MCF 10A (cell line): Measurements from ENCODE around the gene C11orf58. TPM values are rescaled to one million over a fixed set of nuclear protein-coding genes. Genes with fewer than 3 reads are reported as not detected.

Experiments used
- BruUV-seq: library from RNA; stranded (reverse); fragments of 400-500 nt; replicated peaks from 2 replicates; lab custom pipeline; 2021; lab: Mats Ljungman, UMichigan
- CTCF ChIA-PET: fragments of 300-600 bp; sonication (Branson Sonifier 250); formaldehyde crosslinking; extraction: SDS; loops from one replicate; lab custom pipeline; 2021; ENCODE audit warnings: antibody characterized with exemption, inconsistent platforms; lab: Yijun Ruan, JAX
- POLR2A ChIA-PET: fragments of 300-600, 350-650 bp; sonication (Branson Sonifier 250); formaldehyde crosslinking; extraction: SDS; loops from one replicate; lab custom pipeline; 2020; ENCODE audit warnings: antibody characterized with exemption, inconsistent platforms; lab: Yijun Ruan, JAX
- DNase-seq: peaks from one replicate; pipeline ENCODE4 v3.0.0-alpha.2; 2018; ENCODE audit not compliant: unreplicated experiment
- H3K27ac Mint-ChIP-seq: one replicate; pipeline ENCODE4 v1.8.0; 2022; ENCODE audit warnings: mild to moderate bottlenecking, low read depth, mixed read lengths; ENCODE audit not compliant: unreplicated experiment
- H3K27me3 Mint-ChIP-seq: one replicate; pipeline ENCODE4 v1.8.0; 2022; ENCODE audit warnings: mixed read lengths; ENCODE audit not compliant: insufficient read depth, unreplicated experiment
- H3K36me3 Mint-ChIP-seq: one replicate; pipeline ENCODE4 v1.8.0; 2022; ENCODE audit warnings: mild to moderate bottlenecking, moderate library complexity, mixed read lengths; ENCODE audit not compliant: insufficient read depth, unreplicated experiment
- H3K4me1 Mint-ChIP-seq: one replicate; pipeline ENCODE4 v1.8.0; 2022; ENCODE audit warnings: mixed read lengths; ENCODE audit not compliant: insufficient read depth, unreplicated experiment
- H3K4me3 Mint-ChIP-seq: one replicate; pipeline ENCODE4 v1.8.0; 2022; ENCODE audit warnings: mild to moderate bottlenecking, moderate library complexity, mixed read lengths; ENCODE audit not compliant: unreplicated experiment
- H3K9me3 Mint-ChIP-seq: one replicate; pipeline ENCODE4 v1.8.0; 2022; ENCODE audit warnings: mixed read lengths; ENCODE audit not compliant: unreplicated experiment
- intact Hi-C: fragments of 100-400 bp; cut with micrococcal nuclease; formaldehyde crosslinking; loops from 2 replicates; pipeline ENCODE4 v1.14.1; 2022
- total RNA-seq: library from RNA; stranded (reverse); gene quantifications from 2 replicates; pipeline ENCODE4 v1.2.3, GENCODE V29; 2022
- TF ChIP-seq, protein P1 (sequence below): fragments of 200-600 bp; IDR thresholded peaks from one replicate; pipeline ENCODE4 v1.8.0; 2022; ENCODE audit warnings: antibody characterized with exemption, mild to moderate bottlenecking; ENCODE audit not compliant: unreplicated experiment

Gene C11orf58
- total RNA-seq, 1 experiment from 2014 or later, result 230 TPM

- H3K27ac Mint-ChIP-seq, result no peak overlapping the region
- CTCF ChIA-PET, result no interaction called here
- peaks cover 7% of the 10 kb centered on the region for H3K4me1 Mint-ChIP-seq
- intact Hi-C loops, result no loop called here
- POLR2A ChIA-PET, result interaction anchor here (1.0 kb wide), 1 partner anchor 11 kb away, joined by 4 read pairs; no protein-coding TSS in a partner anchor
- DNase-seq, result no peak
- H3K9me3 Mint-ChIP-seq, result no peaks in the 10 kb centered on the region
- no peak overlapping the region for H3K4me3 Mint-ChIP-seq
- H3K36me3 Mint-ChIP-seq, result no peaks in the 10 kb centered on the region
- TF ChIP-seq, protein P1, sequence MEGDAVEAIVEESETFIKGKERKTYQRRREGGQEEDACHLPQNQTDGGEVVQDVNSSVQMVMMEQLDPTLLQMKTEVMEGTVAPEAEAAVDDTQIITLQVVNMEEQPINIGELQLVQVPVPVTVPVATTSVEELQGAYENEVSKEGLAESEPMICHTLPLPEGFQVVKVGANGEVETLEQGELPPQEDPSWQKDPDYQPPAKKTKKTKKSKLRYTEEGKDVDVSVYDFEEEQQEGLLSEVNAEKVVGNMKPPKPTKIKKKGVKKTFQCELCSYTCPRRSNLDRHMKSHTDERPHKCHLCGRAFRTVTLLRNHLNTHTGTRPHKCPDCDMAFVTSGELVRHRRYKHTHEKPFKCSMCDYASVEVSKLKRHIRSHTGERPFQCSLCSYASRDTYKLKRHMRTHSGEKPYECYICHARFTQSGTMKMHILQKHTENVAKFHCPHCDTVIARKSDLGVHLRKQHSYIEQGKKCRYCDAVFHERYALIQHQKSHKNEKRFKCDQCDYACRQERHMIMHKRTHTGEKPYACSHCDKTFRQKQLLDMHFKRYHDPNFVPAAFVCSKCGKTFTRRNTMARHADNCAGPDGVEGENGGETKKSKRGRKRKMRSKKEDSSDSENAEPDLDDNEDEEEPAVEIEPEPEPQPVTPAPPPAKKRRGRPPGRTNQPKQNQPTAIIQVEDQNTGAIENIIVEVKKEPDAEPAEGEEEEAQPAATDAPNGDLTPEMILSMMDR, result no peak
- no peaks in the 10 kb centered on the region for H3K27me3 Mint-ChIP-seq
- no TSS peak for BruUV-seq
Observed at GRCh38 chr11:16777613-16777975, 39.1 kb downstream of the C11orf58 start.

DNA sequence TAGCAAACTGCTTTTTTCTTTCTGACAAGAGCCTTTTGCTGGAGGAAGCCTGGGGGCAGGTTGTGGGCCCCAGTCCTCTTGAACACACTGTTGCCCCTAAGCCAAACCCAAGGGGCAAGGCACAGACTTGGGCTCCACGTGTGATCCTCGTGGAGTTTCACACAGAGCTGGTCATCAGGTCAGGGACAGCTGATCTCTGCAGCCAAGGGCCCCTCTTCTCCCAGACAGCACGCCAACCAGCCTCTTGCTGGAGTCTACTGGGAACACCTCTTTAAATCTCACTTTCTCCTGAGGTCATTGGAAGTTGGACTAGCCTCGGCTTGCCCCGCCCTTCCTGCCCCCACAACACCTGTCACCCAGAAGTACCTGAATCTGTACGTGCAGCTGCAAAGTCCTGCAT lies 39.8 kb downstream of the C11orf58 start:
- no peak for DNase-seq
- no TSS peak for BruUV-seq
- ChIA-PET CTCF (interaction anchor here (1.1 to 1.2 kb wide), 2 partner anchors 42 to 153 kb away, joined by 3 read pairs; no protein-coding TSS in a partner anchor), POLR2A (no interaction called here)
- intact Hi-C loops, result no loop called here
- H3K36me3 Mint-ChIP-seq, result no peaks in the 10 kb centered on the region
- TF ChIP-seq, protein P1, result no peak
- H3K27ac Mint-ChIP-seq, result no peak overlapping the region
- H3K9me3 Mint-ChIP-seq, result no peaks in the 10 kb centered on the region
- H3K4me3 Mint-ChIP-seq, result no peak overlapping the region
- no peaks in the 10 kb centered on the region for H3K27me3 Mint-ChIP-seq
- peaks cover 7% of the 10 kb centered on the region for H3K4me1 Mint-ChIP-seq

DNA sequence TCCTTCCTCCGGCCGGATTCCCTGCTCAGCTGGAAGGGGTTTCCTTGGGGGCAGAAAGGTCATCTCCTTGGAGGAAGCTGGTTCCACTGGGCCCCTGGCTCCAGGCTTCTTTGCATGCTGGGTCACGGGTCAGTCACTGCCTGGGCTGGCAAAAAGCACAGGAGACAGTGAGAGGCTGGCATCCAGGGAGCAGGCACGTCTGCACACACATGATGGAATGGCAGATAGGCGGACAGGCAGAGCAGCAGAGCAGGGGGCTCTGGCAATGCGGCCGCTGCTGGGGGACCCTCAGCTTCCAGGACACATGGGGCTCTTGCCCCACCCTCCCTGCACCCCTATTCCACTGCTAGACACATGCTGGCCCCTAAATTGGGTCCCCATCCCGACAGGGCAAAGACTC lies 40.4 kb downstream of the C11orf58 start:
- DNase-seq, result no peak
- Mint-ChIP-seq H3K27me3 (no peaks in the 10 kb centered on the region), H3K27ac (no peak overlapping the region), H3K36me3 (no peaks in the 10 kb centered on the region), H3K4me3 (no peak overlapping the region), H3K9me3 (no peaks in the 10 kb centered on the region), H3K4me1 (peaks cover 7% of the 10 kb centered on the region)
- POLR2A ChIA-PET, result no interaction called here
- intact Hi-C loops, result no loop called here
- CTCF ChIA-PET, result interaction anchor here (1.1 to 1.2 kb wide), 2 partner anchors 41 to 152 kb away, joined by 3 read pairs; no protein-coding TSS in a partner anchor
- no TSS peak for BruUV-seq
- TF ChIP-seq, protein P1, result no peak

- Mint-ChIP-seq H3K4me1 (peaks cover 7% of the 10 kb centered on the region), H3K27ac (no peak overlapping the region), H3K36me3 (no peaks in the 10 kb centered on the region), H3K9me3 (no peaks in the 10 kb centered on the region), H3K4me3 (no peak overlapping the region), H3K27me3 (no peaks in the 10 kb centered on the region)
- no peak for DNase-seq
- intact Hi-C loops, result no loop called here
- ChIA-PET CTCF (interaction anchor here (0.6 to 1.2 kb wide), 4 partner anchors 9 to 296 kb away, joined by 3 to 7 read pairs (median 4); no protein-coding TSS in a partner anchor), POLR2A (no interaction called here)
- TF ChIP-seq, protein P1, result no peak
- no TSS peak for BruUV-seq
Observed at GRCh38 chr11:16779436-16779835, 41.0 kb downstream of the C11orf58 start.
